Embryonic facial prominence (tissue), 1 donor: ENCODE data around the gene FAM156A.
"Not testable (repeated sequence)": the region's sequence is repeated elsewhere in the genome, so short reads cannot be mapped to it uniquely, and the experiment has no call there.

Source experiments
- DNase-seq: peaks from one replicate; pipeline ENCODE4 v3.0.0-alpha.2; 2016; ENCODE audit errors: extremely low spot score

Gene FAM156A

GRCh38 chrX:52905531-52905930, 52.8 kb downstream of the FAM156A start:
- not testable (repeated sequence) for DNase-seq
